Raji (cell line): Measurements from ENCODE around the gene MMD.

ENCODE experiments used
- POLR2A ChIP-seq: IDR thresholded peaks from 2 replicates; pipeline ENCODE4 v1.6.1; 2011; ENCODE audit warnings: low read depth, low read length, control low read depth; ENCODE audit not compliant: insufficient read depth

The MMD gene

DNA sequence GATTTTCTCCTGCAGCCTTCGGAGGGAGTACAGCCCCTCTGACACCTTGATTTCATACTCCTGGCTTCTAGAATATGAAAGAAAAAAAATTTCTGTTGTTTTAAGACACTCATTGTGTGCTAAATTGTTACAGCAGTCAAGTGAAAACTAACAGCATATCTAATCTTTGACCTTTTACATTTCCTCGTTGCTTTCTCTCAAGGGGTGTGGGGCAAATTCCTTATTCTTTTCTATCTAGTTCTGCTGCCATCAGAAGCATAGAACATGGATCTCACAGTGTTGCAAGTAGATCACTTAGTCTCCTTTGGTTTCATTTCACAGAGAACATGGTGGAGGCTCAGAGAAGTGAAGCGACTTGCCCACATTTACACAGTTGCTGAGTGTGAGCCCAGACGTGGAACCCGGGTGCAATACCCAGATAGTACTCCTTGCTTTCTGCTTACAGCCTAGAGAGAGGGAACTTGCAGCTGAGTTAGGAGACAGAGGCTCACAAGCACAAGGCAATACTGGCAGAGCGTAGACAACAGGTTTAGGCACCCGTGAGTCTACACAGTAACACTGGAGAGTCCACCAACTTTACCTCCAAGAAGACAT lies 28.7 kb upstream of the MMD start:
- TF ChIP-seq POLR2A: no peak

GRCh38 chr17:55448681-55449080 lies 27.0 kb upstream of the MMD start:
- no peak for TF ChIP-seq POLR2A

DNA sequence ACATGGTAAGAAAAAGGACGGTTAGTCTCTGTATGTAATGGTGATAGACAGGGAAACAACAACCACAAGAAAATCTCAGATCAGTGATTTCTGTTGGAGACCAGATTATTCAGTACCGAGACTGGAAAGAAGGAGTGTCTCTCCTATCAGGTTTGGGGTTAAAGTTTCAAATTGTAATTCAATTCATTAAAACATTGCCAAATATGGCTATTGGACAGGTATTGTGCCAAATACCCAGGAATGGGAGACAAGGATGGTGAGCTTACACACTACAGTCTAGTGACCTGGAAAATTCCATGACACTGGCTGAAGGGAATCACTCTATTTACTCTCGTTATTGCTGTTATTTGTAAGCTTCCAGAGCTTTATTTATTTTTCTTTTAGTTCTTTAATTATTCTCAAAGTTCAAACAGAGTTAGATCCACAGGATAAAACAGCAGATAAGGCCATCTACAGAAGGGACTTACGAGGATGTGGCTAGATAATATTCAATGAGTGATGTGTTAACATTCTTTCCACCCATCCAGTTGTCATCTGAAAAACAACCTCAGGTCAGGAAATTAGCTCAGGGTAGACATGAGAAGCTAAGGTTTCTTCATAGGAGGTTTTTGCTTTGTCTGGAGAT lies 25.1 kb upstream of the MMD start:
- no peak for TF ChIP-seq POLR2A

- no peak for TF ChIP-seq POLR2A
Observed at GRCh38 chr17:55444471-55445441, 23.1 kb upstream of the MMD start.

GRCh38 chr17:55443904-55444303 lies 22.3 kb upstream of the MMD start:
- TF ChIP-seq POLR2A: no peak

DNA sequence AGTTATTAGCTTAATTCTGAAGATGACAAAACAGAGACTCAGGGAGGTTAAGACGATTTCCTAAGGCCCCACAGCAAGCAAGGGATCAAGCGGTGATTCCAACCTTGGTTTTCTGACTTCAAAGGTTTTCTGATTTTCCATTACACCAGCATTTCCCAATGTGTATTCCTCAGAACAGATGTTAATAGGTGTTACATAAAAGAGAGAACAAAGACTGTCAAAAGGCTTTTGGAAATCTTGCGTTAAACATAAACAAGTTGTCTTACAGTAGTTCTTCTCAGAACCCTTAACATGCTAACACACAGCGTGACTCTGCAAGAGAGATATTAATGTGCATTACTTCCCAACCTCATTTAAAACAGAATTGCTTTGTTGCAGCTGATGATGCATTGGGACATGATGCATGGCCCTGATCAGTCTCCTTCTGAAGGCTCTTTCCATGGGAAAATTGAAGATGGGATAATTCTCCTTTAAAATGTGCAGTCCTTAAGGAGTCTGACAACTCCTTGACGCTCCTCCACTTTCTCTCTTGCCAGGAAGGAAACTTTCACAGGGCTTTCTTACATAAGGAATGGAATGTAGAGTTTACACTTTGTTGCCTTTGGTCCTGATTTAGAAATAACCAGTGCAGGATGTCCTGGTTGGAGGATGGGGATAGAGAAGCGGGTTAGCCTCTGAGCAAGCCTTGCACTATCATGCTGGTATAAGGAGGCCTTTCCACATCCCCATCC lies 21.5 kb upstream of the MMD start:
- no peak for TF ChIP-seq POLR2A

GRCh38 chr17:55442462-55442861 lies 20.8 kb upstream of the MMD start:
- TF ChIP-seq POLR2A: no peak

DNA sequence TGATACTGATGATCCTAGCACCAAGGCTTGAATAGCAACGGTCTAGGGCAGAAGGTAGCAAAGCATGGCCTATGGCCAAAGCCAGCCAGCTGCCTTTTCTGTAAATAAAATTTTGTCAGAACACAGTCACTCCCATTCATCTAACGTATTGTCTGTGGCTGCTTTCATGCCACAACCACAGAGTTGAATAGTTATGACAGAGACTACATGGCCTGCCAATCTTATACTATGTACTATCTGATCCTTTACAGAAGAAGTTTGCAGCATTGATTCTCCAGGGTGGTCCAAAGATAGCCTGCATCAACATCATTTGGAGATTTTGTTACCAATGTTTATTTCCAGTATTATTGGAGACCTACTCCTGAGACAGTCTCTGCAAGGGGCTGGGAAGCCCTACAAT lies 19.9 kb upstream of the MMD start:
- TF ChIP-seq POLR2A: no peak

DNA sequence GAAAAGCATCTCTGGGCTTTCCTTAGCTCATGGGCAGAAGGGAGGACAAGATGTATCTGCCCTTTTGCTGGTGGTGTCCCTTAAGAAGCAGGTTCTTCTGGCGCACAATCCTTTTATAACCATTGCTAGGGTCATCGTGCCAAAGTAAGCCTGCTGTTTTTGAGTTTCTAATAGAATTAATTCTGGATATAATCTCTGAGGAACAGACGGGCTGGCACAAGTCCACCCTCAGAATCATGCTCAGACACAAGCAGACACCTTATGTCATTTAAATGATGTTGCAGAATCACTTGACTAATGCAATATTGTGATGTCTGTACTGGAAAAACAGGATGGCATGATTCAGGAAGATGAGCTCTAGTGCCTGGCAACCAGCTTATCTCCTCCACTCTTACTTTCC lies 18.8 kb upstream of the MMD start:
- TF ChIP-seq POLR2A: no peak

GRCh38 chr17:55437159-55437605 lies 15.5 kb upstream of the MMD start:
- no peak for TF ChIP-seq POLR2A

GRCh38 chr17:55436224-55437158 lies 14.9 kb upstream of the MMD start:
- no peak for TF ChIP-seq POLR2A

DNA sequence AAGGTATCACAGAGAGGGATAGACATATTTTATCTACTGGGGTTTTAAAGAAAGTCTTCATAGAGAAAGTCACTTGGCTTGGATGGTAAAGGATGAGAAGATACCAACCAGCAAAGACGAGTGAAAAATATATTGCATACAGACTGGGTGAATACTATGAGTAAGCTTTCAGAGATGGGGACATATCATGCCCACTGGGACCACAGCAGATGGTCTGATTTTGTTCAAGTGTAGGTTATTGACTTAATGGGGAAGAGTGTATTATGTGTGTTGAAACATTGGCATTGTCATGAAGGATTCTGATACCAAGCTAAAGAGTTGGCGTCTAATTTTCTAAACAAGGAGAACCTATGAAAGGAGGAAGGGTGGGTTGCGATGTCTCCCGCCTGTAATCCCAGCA lies 13.8 kb upstream of the MMD start:
- no peak for TF ChIP-seq POLR2A

DNA sequence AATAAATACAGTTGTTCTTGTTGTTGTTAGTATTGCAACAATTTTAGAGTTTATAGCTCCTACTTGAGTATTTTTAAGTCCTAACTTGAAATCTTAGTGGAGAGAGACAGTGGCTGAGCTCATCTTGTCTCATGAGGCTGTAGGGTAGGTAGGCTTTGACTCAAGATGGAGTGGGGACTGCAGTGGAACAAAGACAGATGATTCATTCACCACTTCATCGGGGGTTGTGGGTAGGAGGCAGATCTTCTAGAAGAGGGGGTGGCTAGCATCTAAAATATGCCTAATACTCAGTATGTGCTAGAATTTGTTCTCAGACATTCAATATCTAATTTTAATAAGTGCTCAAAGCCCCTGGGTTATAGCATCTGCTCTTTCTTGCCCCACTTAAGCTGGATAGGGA lies 13.1 kb upstream of the MMD start:
- TF ChIP-seq POLR2A: no peak
